ENCODE results near the gene RRAS2.
A peak's percentile ranks its signal among the peaks of the same experiment; 100 is the strongest.
"Not testable (repeated sequence)": the region's sequence is repeated elsewhere in the genome, so short reads cannot be mapped to it uniquely, and the experiment has no call there.

RRAS2 gene

GRCh38 chr11:14370496-14370895 lies 11.5 kb upstream of the RRAS2 start:
- no peak for DNase-seq

- no peak for DNase-seq
Observed at GRCh38 chr11:14369598-14369997, 10.6 kb upstream of the RRAS2 start.

- no peak for DNase-seq
Observed at GRCh38 chr11:14366936-14367335, 8.0 kb upstream of the RRAS2 start.

GRCh38 chr11:14364322-14364721 lies 5.3 kb upstream of the RRAS2 start:
- DNase-seq, result no peak

GRCh38 chr11:14362611-14363010 lies 3.6 kb upstream of the RRAS2 start:
- DNase-seq, result no peak

GRCh38 chr11:14361951-14362350 lies 3.0 kb upstream of the RRAS2 start:
- DNase-seq, result no peak

GRCh38 chr11:14360976-14361375 lies 2.0 kb upstream of the RRAS2 start:
- no peak for DNase-seq

- no peak for DNase-seq
Observed at GRCh38 chr11:14359501-14360031, 583 bp upstream of the RRAS2 start.

GRCh38 chr11:14357881-14358728 lies 878 bp downstream of the RRAS2 start:
- peak; percentile 4 for DNase-seq

GRCh38 chr11:14356342-14356741 lies 2.6 kb downstream of the RRAS2 start:
- DNase-seq, result no peak

GRCh38 chr11:14354604-14355003 lies 4.4 kb downstream of the RRAS2 start:
- not testable (repeated sequence) for DNase-seq

GRCh38 chr11:14350716-14351238 lies 8.2 kb downstream of the RRAS2 start:
- DNase-seq, result no peak

GRCh38 chr11:14350215-14350614 lies 8.8 kb downstream of the RRAS2 start:
- no peak for DNase-seq

- DNase-seq, result no peak
Observed at GRCh38 chr11:14347991-14348390, 11.0 kb downstream of the RRAS2 start.

GRCh38 chr11:14347494-14347893 lies 11.5 kb downstream of the RRAS2 start:
- DNase-seq, result no peak

GRCh38 chr11:14346303-14346955 lies 12.6 kb downstream of the RRAS2 start:
- no peak for DNase-seq

GRCh38 chr11:14345668-14346067 lies 13.3 kb downstream of the RRAS2 start:
- no peak for DNase-seq

- DNase-seq, result not testable (repeated sequence)
Observed at GRCh38 chr11:14345016-14345415, 14.0 kb downstream of the RRAS2 start.

GRCh38 chr11:14342906-14343305 lies 16.1 kb downstream of the RRAS2 start:
- no peak for DNase-seq

- no peak for DNase-seq
Observed at GRCh38 chr11:14341968-14342367, 17.0 kb downstream of the RRAS2 start.

GRCh38 chr11:14340721-14341120 lies 18.3 kb downstream of the RRAS2 start:
- no peak for DNase-seq

- DNase-seq, result no peak
Observed at GRCh38 chr11:14339356-14339755, 19.6 kb downstream of the RRAS2 start.

GRCh38 chr11:14336507-14337503 lies 22.2 kb downstream of the RRAS2 start:
- DNase-seq, result no peak
